Germinal center (tissue), 1 donor: ENCODE results near the gene GCLC.

ENCODE experiments used
- DNase-seq: peaks from one replicate; pipeline ENCODE4 v3.0.0; 2012; ENCODE audit warnings: mixed read lengths, low spot score

Gene GCLC

DNA sequence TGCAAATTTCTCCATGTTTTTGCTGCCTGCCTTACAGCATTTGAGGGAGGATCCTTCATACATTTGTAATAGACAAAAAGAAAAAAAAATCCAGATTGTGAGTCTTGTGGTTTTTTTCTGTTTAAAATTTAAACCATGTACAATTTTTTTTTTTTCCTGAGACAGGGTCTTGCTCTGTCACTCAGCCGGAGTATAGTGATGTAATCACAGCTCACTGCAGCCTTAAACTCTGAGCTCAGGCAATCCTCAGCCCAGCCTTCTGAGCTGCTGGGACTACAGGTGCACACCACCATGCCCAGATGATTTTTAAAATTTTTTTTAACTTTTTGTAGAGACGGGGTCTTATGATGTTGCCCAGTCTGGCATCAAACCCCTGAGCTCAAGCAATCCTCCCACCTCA is 97.0 kb downstream of the GCLC start:
- DNase-seq, result no peak
